GM12874 (cell line): ENCODE data around the gene FBXL15.

Experiments
- TF ChIP-seq, protein P1 (sequence below): IDR thresholded peaks from 2 replicates; pipeline ENCODE4 v1.5.1; 2011; ENCODE audit warnings: low read depth, mild to moderate bottlenecking, control low read depth, low read length, moderate library complexity; ENCODE audit not compliant: insufficient read depth

FBXL15 gene

DNA sequence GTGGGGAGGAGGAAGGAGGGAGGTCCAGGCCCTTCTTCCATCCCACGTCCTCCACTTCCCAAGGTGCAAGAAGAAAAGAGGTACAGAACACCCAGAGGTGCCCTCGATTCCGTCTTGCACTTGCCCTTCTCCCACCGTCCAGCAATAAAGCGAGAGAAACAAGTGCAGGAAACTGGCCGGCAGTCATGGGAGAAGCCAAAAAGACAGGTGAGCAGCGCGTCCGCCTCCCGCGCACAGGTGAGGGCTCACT is 29.4 kb downstream of the FBXL15 start:
- TF ChIP-seq, protein P1, sequence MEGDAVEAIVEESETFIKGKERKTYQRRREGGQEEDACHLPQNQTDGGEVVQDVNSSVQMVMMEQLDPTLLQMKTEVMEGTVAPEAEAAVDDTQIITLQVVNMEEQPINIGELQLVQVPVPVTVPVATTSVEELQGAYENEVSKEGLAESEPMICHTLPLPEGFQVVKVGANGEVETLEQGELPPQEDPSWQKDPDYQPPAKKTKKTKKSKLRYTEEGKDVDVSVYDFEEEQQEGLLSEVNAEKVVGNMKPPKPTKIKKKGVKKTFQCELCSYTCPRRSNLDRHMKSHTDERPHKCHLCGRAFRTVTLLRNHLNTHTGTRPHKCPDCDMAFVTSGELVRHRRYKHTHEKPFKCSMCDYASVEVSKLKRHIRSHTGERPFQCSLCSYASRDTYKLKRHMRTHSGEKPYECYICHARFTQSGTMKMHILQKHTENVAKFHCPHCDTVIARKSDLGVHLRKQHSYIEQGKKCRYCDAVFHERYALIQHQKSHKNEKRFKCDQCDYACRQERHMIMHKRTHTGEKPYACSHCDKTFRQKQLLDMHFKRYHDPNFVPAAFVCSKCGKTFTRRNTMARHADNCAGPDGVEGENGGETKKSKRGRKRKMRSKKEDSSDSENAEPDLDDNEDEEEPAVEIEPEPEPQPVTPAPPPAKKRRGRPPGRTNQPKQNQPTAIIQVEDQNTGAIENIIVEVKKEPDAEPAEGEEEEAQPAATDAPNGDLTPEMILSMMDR = 0 out of 2 replicates have a peak, but pooled peaks have one; percentile 6

DNA sequence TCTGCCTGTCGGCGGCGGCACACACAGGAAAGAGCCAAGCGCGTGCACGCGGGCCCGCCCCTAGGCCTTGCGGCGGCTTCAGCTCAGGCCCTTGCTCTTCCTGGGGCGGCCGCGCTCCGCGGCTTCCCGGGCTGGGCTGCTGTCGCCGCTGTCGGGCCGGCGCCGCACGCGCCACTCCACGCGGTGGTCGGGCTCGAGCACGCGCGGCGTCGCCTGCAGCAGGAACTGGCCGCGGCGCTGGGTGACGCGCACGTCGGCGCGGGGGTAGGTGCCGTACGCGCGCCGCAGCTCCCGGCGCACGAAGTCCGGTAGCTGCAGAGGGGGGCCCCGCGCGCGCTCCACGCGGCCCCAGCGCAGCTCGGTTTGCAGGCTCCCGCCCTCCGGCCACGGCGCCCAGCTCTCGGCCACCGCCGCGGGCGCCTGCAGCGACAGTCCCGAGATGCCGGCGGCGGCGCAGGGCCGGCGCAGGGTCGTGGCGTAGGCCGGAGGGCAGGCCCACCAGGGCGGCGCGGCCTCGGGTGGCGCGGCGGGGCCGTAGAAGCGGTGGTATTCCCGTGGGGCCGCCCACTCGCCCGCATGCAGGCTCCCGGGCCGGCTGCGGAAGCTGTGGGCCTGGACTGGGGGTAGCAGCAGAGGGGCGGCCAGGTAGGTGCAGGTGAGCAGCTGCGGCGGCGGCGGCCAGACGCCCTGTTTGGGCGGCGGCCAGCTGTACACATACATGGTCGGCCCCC is 29.9 kb downstream of the FBXL15 start:
- TF ChIP-seq, protein P1 = no peak

DNA sequence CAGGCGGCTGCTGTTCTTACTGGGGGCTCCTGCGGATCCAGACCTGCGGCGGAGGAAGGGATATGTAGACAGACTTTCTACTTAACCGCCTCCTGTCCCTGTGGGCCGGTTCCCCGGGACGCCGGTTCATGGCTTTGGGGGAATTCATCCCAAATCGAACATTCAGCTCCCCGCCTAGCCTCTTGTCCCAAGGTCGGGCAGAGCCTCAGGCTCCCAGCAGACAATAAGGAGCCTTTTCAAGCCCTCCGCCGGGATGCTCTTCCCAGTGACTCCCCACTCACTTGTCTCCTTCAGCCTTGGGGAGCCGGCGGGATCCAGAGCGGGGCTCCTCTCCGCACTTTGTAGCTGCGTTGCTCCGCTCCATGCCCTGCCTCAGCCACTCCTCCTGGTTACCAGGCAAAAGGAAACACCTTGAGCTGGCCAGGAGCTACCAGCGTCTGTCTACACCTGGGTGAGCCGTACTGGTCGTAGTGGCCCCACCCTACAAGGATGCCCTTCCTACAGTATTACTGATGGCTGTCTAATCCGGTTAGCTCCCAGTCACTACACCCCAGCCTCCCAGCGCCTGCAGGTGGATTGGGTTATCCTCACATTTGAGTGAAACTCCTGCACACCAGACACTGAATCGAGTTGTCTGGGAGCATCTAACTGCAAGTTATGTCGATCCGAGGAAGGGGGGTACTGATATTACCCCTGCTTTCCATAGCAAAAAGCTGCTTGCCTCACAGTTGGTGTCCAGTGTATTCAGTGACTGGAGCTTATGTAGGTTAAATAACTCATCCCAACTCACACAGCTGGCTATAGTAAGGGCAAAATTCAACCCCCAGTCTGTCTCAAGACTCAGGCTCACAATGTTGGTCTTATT is 30.7 kb downstream of the FBXL15 start, which contains the start of gene C10orf95:
C10orf95 (minus strand) TSS at position 439 of the 865 bp plus-strand sequence. CDS start 450 bp downstream, outside the sequence.
- TF ChIP-seq, protein P1 = no peak

DNA sequence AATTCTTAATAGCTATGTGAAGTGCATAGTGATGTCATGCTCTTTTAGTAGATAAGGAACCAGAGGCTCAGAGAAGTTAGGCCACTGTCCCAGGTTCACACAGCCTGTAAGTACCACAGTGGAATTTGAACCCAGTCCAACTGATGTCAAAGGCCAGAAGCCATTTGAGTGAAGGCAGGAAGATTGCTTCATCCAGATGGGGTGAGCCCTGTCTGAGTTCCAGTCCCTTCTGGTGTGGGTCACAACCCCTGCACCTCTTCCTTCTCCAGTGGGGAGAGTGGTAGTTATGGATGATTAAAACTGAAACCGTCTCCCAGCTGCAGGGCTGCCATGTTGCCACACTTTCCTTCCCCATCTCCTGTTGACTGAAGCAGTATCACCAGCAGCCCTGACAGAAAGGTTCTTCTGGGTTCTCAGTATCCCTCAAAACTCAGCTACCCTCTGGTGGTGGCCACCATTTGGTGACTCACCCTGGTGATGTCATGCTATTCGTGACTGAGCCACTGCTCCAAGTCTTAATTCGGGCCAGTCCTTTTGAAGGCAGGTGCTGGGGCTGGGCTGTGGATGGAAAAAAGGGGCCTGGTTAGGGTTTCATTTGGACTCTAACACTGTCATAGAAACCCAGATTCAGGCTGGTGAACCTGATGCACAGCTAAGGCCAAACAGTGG is 32.2 kb downstream of the FBXL15 start:
- TF ChIP-seq, protein P1 = no peak

DNA sequence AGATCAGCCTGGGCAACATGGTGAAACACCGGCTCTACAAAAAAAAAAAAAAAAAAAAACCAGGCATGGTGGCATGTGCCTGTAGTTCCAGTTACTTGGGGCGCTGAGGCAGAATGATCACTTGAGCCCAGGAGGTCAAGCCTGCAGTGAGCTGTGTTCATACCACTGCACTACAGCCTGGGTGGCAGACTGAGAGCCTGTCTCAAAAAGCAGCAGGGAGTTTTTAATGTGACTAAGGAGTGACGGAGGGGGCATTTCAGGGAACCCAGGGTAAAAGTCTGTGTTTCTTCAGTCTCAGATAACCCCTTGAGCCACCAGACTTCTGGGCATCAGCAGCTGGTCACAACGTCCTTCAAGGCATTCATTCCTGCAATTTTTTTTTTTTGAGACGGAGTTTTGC is 32.9 kb downstream of the FBXL15 start:
- TF ChIP-seq, protein P1 = no peak

DNA sequence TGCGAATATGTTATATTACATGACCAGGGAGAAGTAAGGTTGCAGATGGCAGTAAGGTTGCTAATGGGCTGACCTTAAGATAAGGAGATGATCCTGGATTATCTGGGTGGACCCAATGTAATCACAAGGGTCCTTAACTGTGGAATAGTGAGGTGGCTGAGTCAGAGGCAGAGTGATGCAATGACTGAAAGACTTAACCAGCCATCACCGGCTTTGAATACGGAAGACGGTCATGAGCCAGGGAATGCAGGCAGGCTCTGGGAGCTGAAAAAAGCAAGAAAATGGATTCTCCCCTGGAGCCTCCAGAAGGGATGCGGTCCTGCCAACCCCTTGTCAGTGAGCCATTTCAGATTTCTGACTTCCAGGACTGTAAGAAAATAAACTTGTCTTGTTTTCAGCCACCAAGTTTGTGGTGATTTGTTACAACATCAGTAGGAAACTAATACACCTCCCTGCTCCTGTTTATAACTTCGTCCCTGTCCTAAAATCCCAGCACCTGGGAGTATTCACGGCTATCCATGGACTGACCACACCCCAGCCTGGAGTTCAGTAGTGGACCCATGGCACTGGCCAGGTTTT is 35.3 kb downstream of the FBXL15 start:
- TF ChIP-seq, protein P1 = no peak
